IMR-90 (cell line): Measurements from ENCODE around the gene FNDC3B. TPM values are rescaled to one million over a fixed set of nuclear protein-coding genes. Genes with fewer than 3 reads are reported as not detected.

Experiments used
- ATAC-seq: fragments of 200-7000 bp; cut with Tn5 transposase; 2 replicates; pipeline ENCODE4 v1.9.1; 2020; ENCODE audit warnings: low read depth, mild to moderate bottlenecking, moderate library complexity
- BruUV-seq: library from RNA; stranded (reverse); fragments of 400-500 nt; replicated peaks from 2 replicates; lab custom pipeline; 2021; lab: Mats Ljungman, UMichigan
- CTCF ChIA-PET: fragments of 300-600 bp; formaldehyde crosslinking; extraction: SDS; loops from one replicate; lab custom pipeline; 2021; ENCODE audit warnings: antibody characterized with exemption; lab: Yijun Ruan, JAX
- POLR2A ChIA-PET: fragments of 300-600 bp; sonication (Branson Sonifier 250); formaldehyde crosslinking; loops from one replicate; lab custom pipeline; 2022; ENCODE audit warnings: antibody characterized with exemption; ENCODE audit not compliant: unreplicated experiment; lab: Charles Lee
- DNase-seq: peaks from one replicate; pipeline ENCODE4 v3.0.0; 2013
- H2AFZ ChIP-seq: replicated peaks from 2 replicates; pipeline ENCODE3; 2013; ENCODE audit warnings: low read length, mild to moderate bottlenecking; ENCODE audit not compliant: poor library complexity
- H2AK5ac ChIP-seq: 2 replicates; pipeline ENCODE4 v1.6.1; 2013; ENCODE audit warnings: low read depth, low read length, inconsistent platforms
- H2AK9ac ChIP-seq: replicated peaks from 2 replicates; pipeline ENCODE3; 2013; ENCODE audit warnings: mild to moderate bottlenecking, low read depth, low read length, moderate library complexity; ENCODE audit not compliant: poor library complexity
- H2BK120ac ChIP-seq: 2 replicates; pipeline ENCODE4 v1.6.1; 2013; ENCODE audit warnings: low read depth, low read length, inconsistent platforms
- H2BK15ac ChIP-seq: 3 replicates; pipeline ENCODE4 v1.6.1; 2013; ENCODE audit warnings: low read depth, low read length, inconsistent platforms
- H2BK20ac ChIP-seq: 2 replicates; pipeline ENCODE4 v1.6.1; 2013; ENCODE audit warnings: low read depth, mild to moderate bottlenecking, inconsistent platforms, low read length, moderate library complexity
- H2BK5ac ChIP-seq: 2 replicates; pipeline ENCODE4 v1.6.1; 2013; ENCODE audit warnings: mild to moderate bottlenecking, low read depth, low read length, inconsistent platforms; ENCODE audit not compliant: poor library complexity, severe bottlenecking
- H3K14ac ChIP-seq: replicated peaks from 2 replicates; pipeline ENCODE4 v1.6.1; 2013; ENCODE audit warnings: low read depth, low read length, inconsistent platforms
- H3K18ac ChIP-seq: 2 replicates; pipeline ENCODE4 v1.6.1; 2013; ENCODE audit warnings: low read depth, low read length, control low read depth
- H3K23ac ChIP-seq: 2 replicates; pipeline ENCODE4 v1.6.1; 2013; ENCODE audit warnings: low read depth, low read length, inconsistent platforms
- H3K27ac ChIP-seq: 2 replicates; pipeline ENCODE4 v1.5.1; 2013; ENCODE audit warnings: mild to moderate bottlenecking, control low read depth, low read length; ENCODE audit not compliant: insufficient read depth
- H3K27me3 ChIP-seq: 2 replicates; pipeline ENCODE4 v1.6.1; 2013; ENCODE audit warnings: low read length; ENCODE audit not compliant: control insufficient read depth, insufficient read depth
- H3K36me3 ChIP-seq: 2 replicates; pipeline ENCODE4 v1.6.1; 2013; ENCODE audit warnings: low read length, mixed read lengths; ENCODE audit not compliant: control insufficient read depth, insufficient read depth
- H3K4ac ChIP-seq: 2 replicates; pipeline ENCODE4 v1.6.1; 2013; ENCODE audit warnings: low read depth, low read length, inconsistent platforms
- H3K4me1 ChIP-seq: 2 replicates; pipeline ENCODE4 v1.6.1; 2013; ENCODE audit warnings: low read length, mixed read lengths; ENCODE audit not compliant: control insufficient read depth, insufficient read depth
- H3K4me2 ChIP-seq: 2 replicates; pipeline ENCODE4 v1.6.1; 2013; ENCODE audit warnings: low read depth, mild to moderate bottlenecking, control low read depth, low read length, moderate library complexity
- H3K4me3 ChIP-seq: 2 replicates; pipeline ENCODE4 v1.5.1; 2013; ENCODE audit warnings: low read depth, mild to moderate bottlenecking, control low read depth, low read length, moderate library complexity; ENCODE audit not compliant: insufficient read depth
- H3K56ac ChIP-seq: 2 replicates; pipeline ENCODE4 v1.6.1; 2013; ENCODE audit warnings: low read length, inconsistent platforms; ENCODE audit not compliant: insufficient read depth; ENCODE audit errors: extremely low read depth
- H3K79me1 ChIP-seq, 2 experiments: 2 replicates each; pipeline ENCODE4 v1.6.1; 2013; ENCODE audit warnings: low read length in 2 of 2, inconsistent platforms in 1 of 2, low read depth in 1 of 2
- H3K9ac ChIP-seq: 2 replicates; pipeline ENCODE4 v1.6.1; 2013; ENCODE audit warnings: low read depth, low read length, control low read depth
- H3K9me1 ChIP-seq: 2 replicates; pipeline ENCODE4 v1.6.1; 2013; ENCODE audit warnings: low read length, inconsistent platforms; ENCODE audit not compliant: insufficient read depth
- H3K9me3 ChIP-seq: 2 replicates; pipeline ENCODE4 v1.6.1; 2013; ENCODE audit warnings: low read length; ENCODE audit not compliant: control insufficient read depth, insufficient read depth
- H4K20me1 ChIP-seq: 2 replicates; pipeline ENCODE4 v1.6.1; 2013; ENCODE audit warnings: low read length, inconsistent platforms; ENCODE audit not compliant: insufficient read depth
- H4K5ac ChIP-seq: 2 replicates; pipeline ENCODE4 v1.6.1; 2013; ENCODE audit warnings: mild to moderate bottlenecking, low read depth, low read length, control low read depth
- H4K8ac ChIP-seq, 2 experiments: 2 replicates each; pipeline ENCODE4 v1.6.1; 2013; ENCODE audit warnings: low read depth in 2 of 2, low read length in 2 of 2, control low read depth in 1 of 2, inconsistent platforms in 1 of 2
- H4K91ac ChIP-seq: 2 replicates; pipeline ENCODE4 v1.6.1; 2013; ENCODE audit warnings: low read depth, low read length, inconsistent platforms; ENCODE audit not compliant: insufficient read depth
- BHLHE40 ChIP-seq: fragments of 150-350 bp; IDR thresholded peaks from 2 replicates; pipeline ENCODE4 v1.6.1; 2016; ENCODE audit warnings: mild to moderate bottlenecking, low read depth, low read length
- CEBPB ChIP-seq: IDR thresholded peaks from 2 replicates; pipeline ENCODE4 v1.6.1; 2012; ENCODE audit warnings: low read depth, low read length, improper control_type of control experiment
- CHD1 ChIP-seq: IDR thresholded peaks from 2 replicates; pipeline ENCODE4 v1.6.1; 2012; ENCODE audit warnings: low read depth, low read length, improper control_type of control experiment
- WGBS, 2 experiments: methylation state at CpG; one replicate each; pipeline versions ENCODE4 v1.1.5 to v1.1.7; 2013; ENCODE audit warnings: missing lambda C conversion rate in 2 of 2; ENCODE audit not compliant: insufficient read length in 1 of 2; ENCODE audit errors: extremely low coverage in 2 of 2; 5-methylcytosine and 5-hydroxymethylcytosine counted together
- dilution Hi-C: fragments of 300-500 bp; cut with HindIII; formaldehyde crosslinking; loops from one replicate; pipeline ENCODE4 v1.14.3; 2018; ENCODE audit warnings: low sequenced_read_pairs; ENCODE audit not compliant: unreplicated experiment
- in situ Hi-C: fragments of 300-500 bp; cut with MboI; formaldehyde crosslinking; loops from 3 replicates; pipeline ENCODE4 v1.14.3; 2019; ENCODE audit warnings: low sequenced_read_pairs, inconsistent platforms, mixed read lengths
- intact Hi-C: fragments of 100-400 bp; cut with micrococcal nuclease; formaldehyde crosslinking; loops from 2 replicates; pipeline ENCODE4 v1.10.0; 2022
- polyA plus RNA-seq, 3 experiments: library from polyadenylated mRNA; depleted of rRNA; stranded (reverse); fragments of >200 nt; gene quantifications; 2 replicates each; pipeline ENCODE4 v1.2.3, GENCODE V29; 2012; ENCODE audit warnings: low replicate concordance in 1 of 3
- total RNA-seq: library from RNA; depleted of rRNA; stranded (reverse); fragments of >200 nt; gene quantifications from 2 replicates; pipeline ENCODE4 v1.2.3, GENCODE V29; 2012

Gene FNDC3B
- total and polyA plus RNA-seq, 2 of the 4 experiments (the other 2 are of a cell fraction) = 23.9 to 150 TPM

GRCh38 chr3:172346161-172346560 lies 306.8 kb downstream of the FNDC3B start:
- intact Hi-C loops (loop anchor here (5.0 kb wide), 1 partner anchor 321 kb away; no protein-coding TSS in a partner anchor), in situ Hi-C loops (loop anchor here (25.0 kb wide), 1 partner anchor 709 kb away; no protein-coding TSS in a partner anchor), dilution Hi-C loops (no loop called here)
- Histone ChIP-seq H3K23ac (no peak overlapping the region), H3K9me1 (no peaks in the 10 kb centered on the region), H4K8ac (no peak overlapping the region), H3K9ac (no peak overlapping the region), H4K5ac (no peak overlapping the region), H2BK15ac (no peak overlapping the region), H2AFZ (no peak overlapping the region), H3K27ac (no peak overlapping the region), H4K91ac (no peak overlapping the region), H3K14ac (no peak overlapping the region), H3K27me3 (no peaks in the 10 kb centered on the region), H2BK20ac (no peak overlapping the region), H2BK120ac (no peak overlapping the region), H3K18ac (no peak overlapping the region), H3K4me2 (no peak overlapping the region), H3K4ac (no peak overlapping the region), H2AK9ac (no peak overlapping the region), H4K20me1 (peaks cover 2% of the 10 kb centered on the region; the same call in 1 of the 2 replicates), H2AK5ac (no peak overlapping the region), H3K79me1 (peaks cover 14 to 18% of the 10 kb centered on the region in 2 experiments), H3K9me3 (no peaks in the 10 kb centered on the region), H3K36me3 (peaks cover 50% of the 10 kb centered on the region), H3K56ac (no peak overlapping the region), H2BK5ac (no peak overlapping the region), H3K4me1 (no peaks in the 10 kb centered on the region; the same call in 1 of the 2 replicates), H3K4me3 (no peak overlapping the region)
- ATAC-seq (no peak), DNase-seq (no peak)
- no TSS peak for BruUV-seq
- WGBS, 2 experiments = no CpG with 5 or more reads among the region's 3 CpGs
- TF ChIP-seq CHD1 = no peak
- no peak for TF ChIP-seq CEBPB
- no peak for TF ChIP-seq BHLHE40
- CTCF ChIA-PET = no interaction called here
- POLR2A ChIA-PET = no interaction called here
